Measurements from ENCODE around the gene SNRPD2.
"Not testable (repeated sequence)": the region's sequence is repeated elsewhere in the genome, so short reads cannot be mapped to it uniquely, and the experiment has no call there.

The SNRPD2 gene

GRCh38 chr19:45705115-45705514 lies 13.4 kb upstream of the SNRPD2 start:
- Histone ChIP-seq H3K4me3 (ENCODE audit: low read depth in 1 of 5, low read length in 5 of 5) (no peak overlapping the region), H3K9ac (ENCODE audit: low read length in 5 of 5) (no peak overlapping the region), H3K27me3 (ENCODE audit: control insufficient read depth in 5 of 5, insufficient read depth in 4 of 5, low read length in 5 of 5) (no peaks in the 10 kb centered on the region), H3K4me1 (ENCODE audit: control insufficient read depth in 5 of 5, insufficient read depth in 5 of 5, low read length in 5 of 5) (peaks cover 0 to 9% (median 0%) of the 10 kb centered on the region in 5 donors), H3K9me3 (ENCODE audit: control insufficient read depth in 5 of 5, low read length in 5 of 5) (no peaks in the 10 kb centered on the region), H3K27ac (ENCODE audit: low read depth, low read length) (no peak overlapping the region), H3K36me3 (ENCODE audit: control insufficient read depth in 5 of 5, insufficient read depth in 5 of 5, low read length in 5 of 5) (peaks cover 0 to 7% (median 4%) of the 10 kb centered on the region in 5 donors)

GRCh38 chr19:45701676-45702075 lies 9.9 kb upstream of the SNRPD2 start:
- Histone ChIP-seq H3K9me3 (ENCODE audit: control insufficient read depth in 5 of 5, low read length in 5 of 5) (no peaks in the 10 kb centered on the region), H3K36me3 (ENCODE audit: control insufficient read depth in 5 of 5, insufficient read depth in 5 of 5, low read length in 5 of 5) (peaks cover 0 to 7% (median 4%) of the 10 kb centered on the region in 5 donors)

DNA sequence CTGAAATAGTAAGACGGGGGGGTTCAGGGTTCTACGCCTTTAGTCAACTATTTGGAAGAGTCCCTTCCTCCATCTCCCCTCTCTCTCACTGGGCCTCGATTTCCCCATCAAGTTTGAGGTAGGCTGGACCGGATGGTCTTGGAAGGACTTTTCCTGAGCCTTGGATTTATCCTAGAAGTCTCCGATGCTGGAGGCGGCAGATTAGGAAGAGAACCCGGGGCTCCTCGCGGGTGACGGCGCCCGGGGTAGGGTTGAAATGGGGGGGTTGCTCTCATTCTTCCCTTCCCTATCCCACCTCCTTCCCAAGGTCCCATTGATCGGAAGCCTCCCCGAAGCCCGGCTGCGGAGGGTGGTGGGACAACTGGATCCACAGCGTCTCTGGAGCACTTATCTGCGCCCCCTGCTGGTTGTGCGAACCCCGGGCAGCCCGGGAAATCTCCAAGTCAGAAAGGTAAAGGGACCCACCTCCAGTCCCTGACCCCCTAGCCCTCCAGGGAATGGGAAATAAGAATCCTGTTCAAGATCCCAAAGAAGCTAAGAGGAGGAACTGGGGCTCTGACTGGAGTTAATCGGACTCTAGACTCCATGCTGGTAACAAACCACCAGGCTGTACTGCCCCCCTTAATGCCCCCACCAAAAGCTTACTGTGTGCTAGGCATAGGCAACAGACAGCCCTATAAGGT lies 1.5 kb upstream of the SNRPD2 start:
- H3K4me1 ChIP-seq (ENCODE audit: control insufficient read depth in 5 of 5, insufficient read depth in 5 of 5, low read length in 5 of 5) = peaks cover 2 to 30% (median 20%) of the 10 kb centered on the region in 5 donors
- peak overlapping the region; percentile 35 to 90 (median 64) for H3K9ac ChIP-seq (ENCODE audit: low read length in 5 of 5)
- H3K27ac ChIP-seq (ENCODE audit: low read depth, low read length) = peak overlapping the region; percentile 93
- H3K36me3 ChIP-seq (ENCODE audit: control insufficient read depth in 5 of 5, insufficient read depth in 5 of 5, low read length in 5 of 5) = peaks cover 0 to 9% (median 3%) of the 10 kb centered on the region in 5 donors
- H3K27me3 ChIP-seq (ENCODE audit: control insufficient read depth in 5 of 5, insufficient read depth in 4 of 5, low read length in 5 of 5) = no peaks in the 10 kb centered on the region
- H3K4me3 ChIP-seq (ENCODE audit: low read depth in 1 of 5, low read length in 5 of 5) = peak overlapping the region; percentile 83 to 91 (median 86)
- no peaks in the 10 kb centered on the region for H3K9me3 ChIP-seq (ENCODE audit: control insufficient read depth in 5 of 5, low read length in 5 of 5)

More at GRCh38 chr19:45701676-45702075, 9.9 kb upstream of the SNRPD2 start:
- Histone ChIP-seq H3K27me3 (ENCODE audit: control insufficient read depth in 5 of 5, insufficient read depth in 4 of 5, low read length in 5 of 5) (no peaks in the 10 kb centered on the region), H3K4me3 (ENCODE audit: low read depth in 1 of 5, low read length in 5 of 5) (no peak overlapping the region), H3K9ac (ENCODE audit: low read length in 5 of 5) (no peak overlapping the region), H3K4me1 (ENCODE audit: control insufficient read depth in 5 of 5, insufficient read depth in 5 of 5, low read length in 5 of 5) (no peaks in the 10 kb centered on the region), H3K27ac (ENCODE audit: low read depth, low read length) (no peak overlapping the region)

DNA sequence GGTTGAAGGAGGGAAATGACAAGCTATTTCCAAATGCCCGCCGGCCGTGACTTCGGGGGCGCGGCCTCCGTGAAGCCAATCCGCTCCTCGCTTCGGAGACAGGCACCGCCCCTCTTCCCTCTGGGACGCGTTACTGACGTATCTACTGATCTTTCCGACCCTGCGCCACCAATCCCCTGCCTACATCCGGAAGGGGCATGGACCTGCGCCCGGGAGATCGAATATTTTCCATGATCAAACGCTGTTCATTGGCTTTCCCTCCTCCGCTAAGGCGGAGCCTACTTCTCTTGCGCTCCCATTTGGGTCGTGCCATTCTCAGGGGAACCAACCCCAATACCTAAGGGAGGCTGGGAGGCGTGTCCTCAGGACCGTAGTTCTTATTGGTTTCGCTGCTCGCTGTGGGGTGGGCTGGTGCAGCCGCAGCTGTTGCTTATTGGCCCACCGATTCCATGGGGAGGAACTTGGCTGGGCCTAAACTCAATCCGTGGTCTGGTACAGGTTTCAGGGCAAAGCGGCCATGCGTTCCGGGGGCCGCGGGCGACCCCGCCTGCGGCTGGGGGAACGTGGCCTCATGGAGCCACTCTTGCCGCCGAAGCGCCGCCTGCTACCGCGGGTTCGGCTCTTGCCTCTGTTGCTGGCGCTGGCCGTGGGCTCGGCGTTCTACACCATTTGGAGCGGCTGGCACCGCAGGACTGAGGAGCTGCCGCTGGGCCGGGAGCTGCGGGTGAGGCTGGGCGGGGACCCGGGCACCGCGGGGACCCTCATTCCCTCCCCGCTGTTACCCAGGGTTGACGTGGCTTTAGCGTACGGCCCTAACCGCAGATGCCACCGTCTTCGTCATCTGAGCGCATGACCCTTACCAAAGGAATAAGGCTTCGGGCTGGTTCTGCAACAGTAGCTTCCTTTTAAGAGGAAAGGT lies 693 bp upstream of the SNRPD2 start, which contains the start of gene QPCTL:
TSS of gene QPCTL (plus strand) at position 480 of the 919 bp plus-strand sequence. CDS start at position 518, 38 bp downstream.
- Histone ChIP-seq H3K9me3 (ENCODE audit: control insufficient read depth in 5 of 5, low read length in 5 of 5) (no peaks in the 10 kb centered on the region), H3K36me3 (ENCODE audit: control insufficient read depth in 5 of 5, insufficient read depth in 5 of 5, low read length in 5 of 5) (peaks cover 0 to 17% (median 11%) of the 10 kb centered on the region in 5 donors)

DNA sequence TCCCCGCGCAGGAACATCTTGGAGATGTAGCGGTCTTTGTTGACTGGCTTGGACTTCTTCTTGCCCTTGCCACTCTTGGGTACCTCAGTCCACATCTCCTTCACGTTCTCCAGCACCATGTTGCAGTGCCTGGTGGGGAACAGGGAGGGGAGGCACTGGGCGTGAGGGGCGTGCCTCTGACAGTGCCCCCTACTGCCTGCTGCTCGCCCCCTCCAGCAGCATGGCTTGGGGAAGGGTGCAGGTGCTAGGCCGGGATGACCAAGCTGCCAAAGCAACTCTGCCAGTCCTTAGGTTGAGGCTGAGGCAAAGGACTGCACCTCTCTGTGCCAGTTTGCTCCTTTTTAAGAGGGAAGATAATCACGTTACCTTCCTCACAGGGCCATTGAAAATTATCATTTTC lies 4.2 kb downstream of the SNRPD2 start:
- no peaks in the 10 kb centered on the region for H3K27me3 ChIP-seq (ENCODE audit: control insufficient read depth in 5 of 5, insufficient read depth in 4 of 5, low read length in 5 of 5)
- peaks cover 0 to 42% (median 38%) of the 10 kb centered on the region in 5 donors for H3K36me3 ChIP-seq (ENCODE audit: control insufficient read depth in 5 of 5, insufficient read depth in 5 of 5, low read length in 5 of 5)
- no peak overlapping the region for H3K4me3 ChIP-seq (ENCODE audit: low read depth in 1 of 5, low read length in 5 of 5)
- H3K9ac ChIP-seq (ENCODE audit: low read length in 5 of 5) = no peak overlapping the region
- no peaks in the 10 kb centered on the region for H3K9me3 ChIP-seq (ENCODE audit: control insufficient read depth in 5 of 5, low read length in 5 of 5)
- H3K27ac ChIP-seq (ENCODE audit: low read depth, low read length) = no peak overlapping the region
- H3K4me1 ChIP-seq (ENCODE audit: control insufficient read depth in 5 of 5, insufficient read depth in 5 of 5, low read length in 5 of 5) = peaks cover 2 to 19% (median 9%) of the 10 kb centered on the region in 5 donors

More for the DNA sequence above, 693 bp upstream of the SNRPD2 start, which contains the start of gene QPCTL:
- peak within 1 kb of the TSS; percentile 83 to 92 (median 88) for H3K4me3 ChIP-seq (ENCODE audit: low read depth in 1 of 5, low read length in 5 of 5)
- no peaks in the 10 kb centered on the region for H3K27me3 ChIP-seq (ENCODE audit: control insufficient read depth in 5 of 5, insufficient read depth in 4 of 5, low read length in 5 of 5)
- peak within 1 kb of the TSS; percentile 35 to 90 (median 88) for H3K9ac ChIP-seq (ENCODE audit: low read length in 5 of 5)
- H3K4me1 ChIP-seq (ENCODE audit: control insufficient read depth in 5 of 5, insufficient read depth in 5 of 5, low read length in 5 of 5) = peaks cover 2 to 30% (median 20%) of the 10 kb centered on the region in 5 donors
- H3K27ac ChIP-seq (ENCODE audit: low read depth, low read length) = peak within 1 kb of the TSS; percentile 93

DNA sequence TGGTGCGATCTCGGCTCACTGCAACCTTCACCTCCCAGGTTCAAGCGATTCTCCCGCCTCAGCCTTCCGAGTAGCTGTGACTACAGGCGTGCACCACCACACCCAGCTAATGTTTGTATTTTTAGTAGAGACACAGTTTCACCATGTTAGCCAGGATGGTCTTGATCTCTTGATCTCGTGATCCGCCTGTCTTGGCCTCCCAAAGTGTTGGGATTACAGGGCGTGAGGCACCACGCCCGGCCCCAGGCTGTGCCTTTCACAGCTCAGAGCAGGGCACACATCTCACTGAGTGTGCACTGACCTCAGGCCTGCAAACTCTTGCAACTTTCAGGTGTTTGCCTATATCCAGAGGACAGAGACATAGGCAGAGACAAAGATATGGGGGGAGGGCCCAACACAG lies 6.7 kb downstream of the SNRPD2 start:
- H3K4me3 ChIP-seq (ENCODE audit: low read depth in 1 of 5, low read length in 5 of 5); H3K27me3 ChIP-seq (ENCODE audit: control insufficient read depth in 5 of 5, insufficient read depth in 4 of 5, low read length in 5 of 5); H3K9me3 ChIP-seq (ENCODE audit: control insufficient read depth in 5 of 5, low read length in 5 of 5); H3K27ac ChIP-seq (ENCODE audit: low read depth, low read length); H3K9ac ChIP-seq (ENCODE audit: low read length in 5 of 5): not testable (repeated sequence)
- H3K4me1 ChIP-seq (ENCODE audit: control insufficient read depth in 5 of 5, insufficient read depth in 5 of 5, low read length in 5 of 5) = peaks cover 0 to 13% (median 11%) of the 10 kb centered on the region in 5 donors
- H3K36me3 ChIP-seq (ENCODE audit: control insufficient read depth in 5 of 5, insufficient read depth in 5 of 5, low read length in 5 of 5) = peaks cover 0 to 42% (median 38%) of the 10 kb centered on the region in 5 donors

DNA sequence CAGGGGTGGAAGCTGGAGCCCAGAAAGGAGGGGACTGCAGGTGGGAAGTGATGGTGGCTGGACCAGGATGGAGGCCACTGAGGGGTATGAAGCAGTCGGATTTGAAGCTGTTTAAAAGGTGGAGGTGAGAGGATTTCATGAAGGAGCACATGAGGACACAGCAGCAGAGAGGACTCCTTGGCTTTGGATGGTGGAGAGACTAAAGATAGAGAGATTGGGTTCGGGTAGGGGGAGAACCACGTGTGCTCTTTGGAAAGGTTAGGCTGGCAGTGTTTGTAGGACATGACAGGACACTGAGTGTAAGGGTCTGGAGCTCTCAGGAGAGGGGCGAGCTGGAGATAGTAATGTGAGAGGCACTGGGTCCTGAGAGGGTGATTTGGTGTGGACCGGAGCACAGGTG lies 8.8 kb downstream of the SNRPD2 start:
- H3K36me3 ChIP-seq (ENCODE audit: control insufficient read depth in 5 of 5, insufficient read depth in 5 of 5, low read length in 5 of 5) = peaks cover 0 to 36% (median 30%) of the 10 kb centered on the region in 5 donors
- no peak overlapping the region for H3K27ac ChIP-seq (ENCODE audit: low read depth, low read length)
- H3K4me3 ChIP-seq (ENCODE audit: low read depth in 1 of 5, low read length in 5 of 5) = no peak overlapping the region
- no peak overlapping the region for H3K9ac ChIP-seq (ENCODE audit: low read length in 5 of 5)
- no peaks in the 10 kb centered on the region for H3K9me3 ChIP-seq (ENCODE audit: control insufficient read depth in 5 of 5, low read length in 5 of 5)
- H3K4me1 ChIP-seq (ENCODE audit: control insufficient read depth in 5 of 5, insufficient read depth in 5 of 5, low read length in 5 of 5) = peaks cover 0 to 15% (median 14%) of the 10 kb centered on the region in 5 donors
- H3K27me3 ChIP-seq (ENCODE audit: control insufficient read depth in 5 of 5, insufficient read depth in 4 of 5, low read length in 5 of 5) = peaks cover 4 to 10% (median 9%) of the 10 kb centered on the region in 5 donors

- Histone ChIP-seq H3K36me3 (ENCODE audit: control insufficient read depth in 5 of 5, insufficient read depth in 5 of 5, low read length in 5 of 5) (peaks cover 0 to 28% (median 22%) of the 10 kb centered on the region in 5 donors), H3K27me3 (ENCODE audit: control insufficient read depth in 5 of 5, insufficient read depth in 4 of 5, low read length in 5 of 5) (peaks cover 10 to 16% (median 14%) of the 10 kb centered on the region in 5 donors), H3K4me3 (ENCODE audit: low read depth in 1 of 5, low read length in 5 of 5) (peak overlapping the region in 2 of 5 donors; percentile 50 to 52), H3K9ac (ENCODE audit: low read length in 5 of 5) (peak overlapping the region in 4 of 5 donors; percentile 7 to 56 (median 42)), H3K27ac (ENCODE audit: low read depth, low read length) (peak overlapping the region; percentile 10), H3K9me3 (ENCODE audit: control insufficient read depth in 5 of 5, low read length in 5 of 5) (no peaks in the 10 kb centered on the region), H3K4me1 (ENCODE audit: control insufficient read depth in 5 of 5, insufficient read depth in 5 of 5, low read length in 5 of 5) (peaks cover 0 to 22% (median 21%) of the 10 kb centered on the region in 5 donors)
Measured at GRCh38 chr19:45682117-45682516, 9.6 kb downstream of the SNRPD2 start.

GRCh38 chr19:45681391-45682015 lies 10.2 kb downstream of the SNRPD2 start:
- Histone ChIP-seq H3K4me3 (ENCODE audit: low read depth in 1 of 5, low read length in 5 of 5) (peak overlapping the region in 4 of 5 donors; percentile 50 to 55 (median 51)), H3K27ac (ENCODE audit: low read depth, low read length) (peak overlapping the region; percentile 10), H3K9ac (ENCODE audit: low read length in 5 of 5) (peak overlapping the region in 4 of 5 donors; percentile 7 to 56 (median 42))

More at GRCh38 chr19:45681391-45682015, 10.2 kb downstream of the SNRPD2 start:
- Histone ChIP-seq H3K27me3 (ENCODE audit: control insufficient read depth in 5 of 5, insufficient read depth in 4 of 5, low read length in 5 of 5) (peaks cover 11 to 20% (median 18%) of the 10 kb centered on the region in 5 donors), H3K9me3 (ENCODE audit: control insufficient read depth in 5 of 5, low read length in 5 of 5) (no peaks in the 10 kb centered on the region), H3K36me3 (ENCODE audit: control insufficient read depth in 5 of 5, insufficient read depth in 5 of 5, low read length in 5 of 5) (peaks cover 0 to 24% (median 18%) of the 10 kb centered on the region in 5 donors), H3K4me1 (ENCODE audit: control insufficient read depth in 5 of 5, insufficient read depth in 5 of 5, low read length in 5 of 5) (peaks cover 0 to 27% (median 21%) of the 10 kb centered on the region in 5 donors)
